H7 (cell line): ENCODE measurements around the gene RPS3A. TPM values are rescaled to one million over a fixed set of nuclear protein-coding genes. Genes with fewer than 3 reads are reported as not detected.
"Not testable (repeated sequence)": the region's sequence is repeated elsewhere in the genome, so short reads cannot be mapped to it uniquely, and the experiment has no call there.

Experiments
- DNase-seq: peaks from one replicate; pipeline ENCODE4 v3.0.0; 2012
- H3K27me3 ChIP-seq: 2 replicates; pipeline ENCODE4 v1.6.0; 2011; ENCODE audit warnings: mild to moderate bottlenecking, low read length; ENCODE audit not compliant: control insufficient read depth, insufficient read depth
- H3K36me3 ChIP-seq: replicated peaks from 2 replicates; pipeline ENCODE4 v1.5.1; 2011; ENCODE audit warnings: low read length; ENCODE audit not compliant: control insufficient read depth, insufficient read depth
- H3K4me3 ChIP-seq: 2 replicates; pipeline ENCODE4 v1.5.1; 2011; ENCODE audit warnings: low read depth, mild to moderate bottlenecking, control low read depth, low read length, moderate library complexity; ENCODE audit not compliant: insufficient read depth
- total RNA-seq: library from RNA; depleted of rRNA; stranded (reverse); fragments of >200 nt; shearing (Covaris generic); gene quantifications from 2 replicates; pipeline ENCODE4 v1.2.3, GENCODE V29; 2014

The RPS3A gene
- total RNA-seq, 1 experiment from 2014 or later = 2,159 TPM

GRCh38 chr4:151099976-151100417 is 569 bp downstream of the RPS3A start:
- Histone ChIP-seq H3K27me3 (no peaks in the 10 kb centered on the region), H3K4me3 (peak overlapping the region; percentile 99), H3K36me3 (peaks cover 33% of the 10 kb centered on the region)
- no peak for DNase-seq

GRCh38 chr4:151100531-151100930 is 1.1 kb downstream of the RPS3A start:
- Histone ChIP-seq H3K27me3 (no peaks in the 10 kb centered on the region), H3K4me3 (peak overlapping the region; percentile 99), H3K36me3 (peaks cover 36% of the 10 kb centered on the region)
- DNase-seq = no peak

- Histone ChIP-seq H3K4me3 (no peak overlapping the region), H3K36me3 (peaks cover 39% of the 10 kb centered on the region), H3K27me3 (no peaks in the 10 kb centered on the region)
- no peak for DNase-seq
Observed at GRCh38 chr4:151103758-151104157, 4.3 kb downstream of the RPS3A start.

- DNase-seq = no peak
- Histone ChIP-seq H3K4me3 (no peak overlapping the region), H3K27me3 (no peaks in the 10 kb centered on the region), H3K36me3 (peaks cover 39% of the 10 kb centered on the region)
Observed at GRCh38 chr4:151104621-151105020, 5.2 kb downstream of the RPS3A start.

GRCh38 chr4:151105454-151106032 is 6.1 kb downstream of the RPS3A start:
- DNase-seq = no peak
- Histone ChIP-seq H3K27me3 (no peaks in the 10 kb centered on the region), H3K4me3 (no peak overlapping the region), H3K36me3 (peaks cover 38% of the 10 kb centered on the region)

GRCh38 chr4:151107063-151107462 is 7.6 kb downstream of the RPS3A start:
- Histone ChIP-seq H3K4me3 (no peak overlapping the region), H3K36me3 (peaks cover 26% of the 10 kb centered on the region), H3K27me3 (no peaks in the 10 kb centered on the region)
- no peak for DNase-seq

- H3K27me3 ChIP-seq = no peaks in the 10 kb centered on the region
- H3K4me3 ChIP-seq = no peak overlapping the region
- DNase-seq = no peak
- peaks cover 6% of the 10 kb centered on the region for H3K36me3 ChIP-seq
Observed at GRCh38 chr4:151110236-151110635, 10.8 kb downstream of the RPS3A start.

GRCh38 chr4:151114338-151114737 is 14.9 kb downstream of the RPS3A start:
- H3K27me3 ChIP-seq = no peaks in the 10 kb centered on the region
- DNase-seq = no peak
- peaks cover 1% of the 10 kb centered on the region for H3K36me3 ChIP-seq
- no peak overlapping the region for H3K4me3 ChIP-seq

GRCh38 chr4:151114986-151115385 is 15.6 kb downstream of the RPS3A start:
- no peak overlapping the region for H3K4me3 ChIP-seq
- no peak for DNase-seq
- H3K27me3 ChIP-seq = no peaks in the 10 kb centered on the region
- H3K36me3 ChIP-seq = peaks cover 1% of the 10 kb centered on the region

GRCh38 chr4:151117371-151117962 is 18.0 kb downstream of the RPS3A start:
- Histone ChIP-seq H3K4me3 (no peak overlapping the region), H3K36me3 (peaks cover 7% of the 10 kb centered on the region)

GRCh38 chr4:151129796-151130195 is 30.4 kb downstream of the RPS3A start:
- Histone ChIP-seq H3K36me3 (peaks cover 10% of the 10 kb centered on the region), H3K27me3 (no peaks in the 10 kb centered on the region), H3K4me3 (no peak overlapping the region)
- no peak for DNase-seq

More at GRCh38 chr4:151117371-151117962, 18.0 kb downstream of the RPS3A start:
- H3K27me3 ChIP-seq = no peaks in the 10 kb centered on the region
- DNase-seq = peak; percentile 72

GRCh38 chr4:151133311-151133710 is 33.9 kb downstream of the RPS3A start:
- no peaks in the 10 kb centered on the region for H3K27me3 ChIP-seq
- H3K36me3 ChIP-seq = peaks cover 8% of the 10 kb centered on the region
- no peak for DNase-seq
- no peak overlapping the region for H3K4me3 ChIP-seq

GRCh38 chr4:151136048-151136447 is 36.6 kb downstream of the RPS3A start:
- not testable (repeated sequence) for H3K4me3 ChIP-seq, H3K27me3 ChIP-seq, DNase-seq, H3K36me3 ChIP-seq

GRCh38 chr4:151139814-151140213 is 40.4 kb downstream of the RPS3A start:
- Histone ChIP-seq H3K27me3 (no peaks in the 10 kb centered on the region), H3K36me3 (peaks cover 9% of the 10 kb centered on the region), H3K4me3 (no peak overlapping the region)
- no peak for DNase-seq

GRCh38 chr4:151142758-151143157 is 43.3 kb downstream of the RPS3A start:
- no peak for DNase-seq
- Histone ChIP-seq H3K27me3 (no peaks in the 10 kb centered on the region), H3K36me3 (peaks cover 11% of the 10 kb centered on the region), H3K4me3 (no peak overlapping the region)
